ENCODE results near the gene LRRC1. TPM values are rescaled to one million over a fixed set of nuclear protein-coding genes. Genes with fewer than 3 reads are reported as not detected.

The LRRC1 gene
- total and polyA plus RNA-seq, 2 experiments from 2014 or later: 11.3 to 16.6 TPM

DNA sequence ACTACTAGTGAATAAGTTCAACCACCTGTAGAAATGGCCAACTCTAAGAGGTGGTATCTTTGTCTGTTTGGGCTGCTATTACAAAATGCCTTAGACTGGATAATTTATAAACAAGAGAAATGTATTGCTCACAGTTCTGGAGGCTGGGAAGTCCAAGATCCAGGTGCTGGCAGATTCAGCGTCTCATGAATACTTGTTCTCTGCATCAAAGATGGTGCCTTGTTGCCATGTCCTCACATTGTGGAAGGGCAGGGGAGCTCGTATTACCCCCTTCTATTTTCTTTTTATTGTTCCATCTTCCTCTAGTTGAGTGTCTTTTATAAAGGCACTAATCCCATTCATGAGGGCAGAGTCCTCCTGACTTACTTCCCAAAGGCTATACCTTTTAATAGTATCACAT is 58.0 kb downstream of the LRRC1 start (continued):
- no peak for TF ChIP-seq EZH2 (IDR thresholded peaks at IDR 0.05; ENCODE audit: low read depth, unreplicated experiment)

DNA sequence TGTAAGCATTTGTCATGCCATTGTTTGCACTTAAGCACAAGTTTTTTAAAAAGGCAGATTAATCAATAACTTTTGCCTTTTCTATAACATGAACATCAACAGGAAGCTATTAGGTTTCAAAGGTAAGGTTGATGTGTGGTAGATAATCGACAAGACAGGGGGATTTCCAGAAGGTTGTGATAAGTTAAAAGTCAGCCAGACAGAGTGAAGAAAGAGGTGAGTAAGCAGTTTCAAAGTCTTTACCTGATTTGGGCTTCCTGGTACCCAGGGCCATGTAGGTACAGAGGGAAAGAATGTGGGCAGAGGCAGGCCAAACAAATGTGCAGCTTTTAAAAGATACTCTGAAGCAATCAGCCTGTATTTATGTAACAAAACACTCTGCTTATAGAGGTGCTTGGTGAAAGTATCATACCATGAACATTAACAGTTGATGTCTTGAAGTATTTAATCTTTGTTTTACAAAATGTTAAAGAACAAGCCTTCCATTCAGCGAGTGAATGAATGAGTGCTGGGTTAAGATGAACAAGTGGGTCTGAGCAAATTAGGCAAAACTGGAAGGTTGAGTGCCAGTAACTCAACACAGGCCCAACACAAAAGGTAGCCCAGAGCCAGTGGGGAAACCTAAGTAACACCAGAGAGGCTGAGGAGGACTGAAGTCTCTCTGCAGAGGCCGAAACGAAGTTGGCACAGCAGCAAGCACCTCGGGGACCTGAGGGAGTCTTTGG is 60.2 kb downstream of the LRRC1 start:
- Mint-ChIP-seq H3K27me3 (ENCODE audit: insufficient read depth, low read depth, poor library complexity) (no peaks in the 10 kb centered on the region), H3K9me3 (peaks cover 3% of the 10 kb centered on the region; the same call in 1 of the 3 replicates), H3K4me1 (peaks cover 30% of the 10 kb centered on the region), H3K27ac (no peak overlapping the region), H3K4me3 (no peak overlapping the region), H3K36me3 (ENCODE audit: low read depth) (peaks cover 3% of the 10 kb centered on the region; the same call in 2 of the 3 replicates)
- Histone ChIP-seq H3K27ac (ENCODE audit: low read depth) (no peak overlapping the region), H4K20me1 (replicated peaks; ENCODE audit: insufficient read depth) (no peaks in the 10 kb centered on the region), H3K36me3 (ENCODE audit: insufficient read depth) (no peaks in the 10 kb centered on the region), H3K4me2 (no peak overlapping the region), H2AFZ (no peak overlapping the region), H3K27me3 (ENCODE audit: insufficient read depth) (no peaks in the 10 kb centered on the region), H3K9me2 (ENCODE audit: insufficient read depth) (peaks cover 17% of the 10 kb centered on the region; the same call in 1 of the 2 replicates), H3F3A (replicated peaks; ENCODE audit: low read depth) (no peaks in the 10 kb centered on the region), H3K79me2 (replicated peaks; ENCODE audit: insufficient read depth) (no peaks in the 10 kb centered on the region; the same call in 1 of the 2 replicates), H3K4me3 (no peak overlapping the region), H3K4me1 (ENCODE audit: insufficient read depth) (no peaks in the 10 kb centered on the region; the same call in 1 of the 2 replicates)
- DNase-seq (ENCODE audit: low spot score) (no peak), ATAC-seq (no peak)
- TF ChIP-seq NANOG (IDR thresholded peaks at IDR 0.05; ENCODE audit: borderline replicate concordance): no peak
- no peak for TF ChIP-seq CREB1 (CRISPR knock-in tag; IDR thresholded peaks at IDR 0.05; ENCODE audit: low read depth)
- TF ChIP-seq, protein P1, sequence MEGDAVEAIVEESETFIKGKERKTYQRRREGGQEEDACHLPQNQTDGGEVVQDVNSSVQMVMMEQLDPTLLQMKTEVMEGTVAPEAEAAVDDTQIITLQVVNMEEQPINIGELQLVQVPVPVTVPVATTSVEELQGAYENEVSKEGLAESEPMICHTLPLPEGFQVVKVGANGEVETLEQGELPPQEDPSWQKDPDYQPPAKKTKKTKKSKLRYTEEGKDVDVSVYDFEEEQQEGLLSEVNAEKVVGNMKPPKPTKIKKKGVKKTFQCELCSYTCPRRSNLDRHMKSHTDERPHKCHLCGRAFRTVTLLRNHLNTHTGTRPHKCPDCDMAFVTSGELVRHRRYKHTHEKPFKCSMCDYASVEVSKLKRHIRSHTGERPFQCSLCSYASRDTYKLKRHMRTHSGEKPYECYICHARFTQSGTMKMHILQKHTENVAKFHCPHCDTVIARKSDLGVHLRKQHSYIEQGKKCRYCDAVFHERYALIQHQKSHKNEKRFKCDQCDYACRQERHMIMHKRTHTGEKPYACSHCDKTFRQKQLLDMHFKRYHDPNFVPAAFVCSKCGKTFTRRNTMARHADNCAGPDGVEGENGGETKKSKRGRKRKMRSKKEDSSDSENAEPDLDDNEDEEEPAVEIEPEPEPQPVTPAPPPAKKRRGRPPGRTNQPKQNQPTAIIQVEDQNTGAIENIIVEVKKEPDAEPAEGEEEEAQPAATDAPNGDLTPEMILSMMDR (conservative IDR thresholded peaks at IDR 0.05; ENCODE audit: low read depth in 2 of 2): no peak
- TF ChIP-seq POLR2AphosphoS5 (IDR thresholded peaks at IDR 0.05; ENCODE audit: low read depth): no peak
- TF ChIP-seq, protein P2, sequence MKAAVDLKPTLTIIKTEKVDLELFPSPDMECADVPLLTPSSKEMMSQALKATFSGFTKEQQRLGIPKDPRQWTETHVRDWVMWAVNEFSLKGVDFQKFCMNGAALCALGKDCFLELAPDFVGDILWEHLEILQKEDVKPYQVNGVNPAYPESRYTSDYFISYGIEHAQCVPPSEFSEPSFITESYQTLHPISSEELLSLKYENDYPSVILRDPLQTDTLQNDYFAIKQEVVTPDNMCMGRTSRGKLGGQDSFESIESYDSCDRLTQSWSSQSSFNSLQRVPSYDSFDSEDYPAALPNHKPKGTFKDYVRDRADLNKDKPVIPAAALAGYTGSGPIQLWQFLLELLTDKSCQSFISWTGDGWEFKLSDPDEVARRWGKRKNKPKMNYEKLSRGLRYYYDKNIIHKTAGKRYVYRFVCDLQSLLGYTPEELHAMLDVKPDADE (IDR thresholded peaks at IDR 0.05): no peak
- TF ChIP-seq, protein P3, sequence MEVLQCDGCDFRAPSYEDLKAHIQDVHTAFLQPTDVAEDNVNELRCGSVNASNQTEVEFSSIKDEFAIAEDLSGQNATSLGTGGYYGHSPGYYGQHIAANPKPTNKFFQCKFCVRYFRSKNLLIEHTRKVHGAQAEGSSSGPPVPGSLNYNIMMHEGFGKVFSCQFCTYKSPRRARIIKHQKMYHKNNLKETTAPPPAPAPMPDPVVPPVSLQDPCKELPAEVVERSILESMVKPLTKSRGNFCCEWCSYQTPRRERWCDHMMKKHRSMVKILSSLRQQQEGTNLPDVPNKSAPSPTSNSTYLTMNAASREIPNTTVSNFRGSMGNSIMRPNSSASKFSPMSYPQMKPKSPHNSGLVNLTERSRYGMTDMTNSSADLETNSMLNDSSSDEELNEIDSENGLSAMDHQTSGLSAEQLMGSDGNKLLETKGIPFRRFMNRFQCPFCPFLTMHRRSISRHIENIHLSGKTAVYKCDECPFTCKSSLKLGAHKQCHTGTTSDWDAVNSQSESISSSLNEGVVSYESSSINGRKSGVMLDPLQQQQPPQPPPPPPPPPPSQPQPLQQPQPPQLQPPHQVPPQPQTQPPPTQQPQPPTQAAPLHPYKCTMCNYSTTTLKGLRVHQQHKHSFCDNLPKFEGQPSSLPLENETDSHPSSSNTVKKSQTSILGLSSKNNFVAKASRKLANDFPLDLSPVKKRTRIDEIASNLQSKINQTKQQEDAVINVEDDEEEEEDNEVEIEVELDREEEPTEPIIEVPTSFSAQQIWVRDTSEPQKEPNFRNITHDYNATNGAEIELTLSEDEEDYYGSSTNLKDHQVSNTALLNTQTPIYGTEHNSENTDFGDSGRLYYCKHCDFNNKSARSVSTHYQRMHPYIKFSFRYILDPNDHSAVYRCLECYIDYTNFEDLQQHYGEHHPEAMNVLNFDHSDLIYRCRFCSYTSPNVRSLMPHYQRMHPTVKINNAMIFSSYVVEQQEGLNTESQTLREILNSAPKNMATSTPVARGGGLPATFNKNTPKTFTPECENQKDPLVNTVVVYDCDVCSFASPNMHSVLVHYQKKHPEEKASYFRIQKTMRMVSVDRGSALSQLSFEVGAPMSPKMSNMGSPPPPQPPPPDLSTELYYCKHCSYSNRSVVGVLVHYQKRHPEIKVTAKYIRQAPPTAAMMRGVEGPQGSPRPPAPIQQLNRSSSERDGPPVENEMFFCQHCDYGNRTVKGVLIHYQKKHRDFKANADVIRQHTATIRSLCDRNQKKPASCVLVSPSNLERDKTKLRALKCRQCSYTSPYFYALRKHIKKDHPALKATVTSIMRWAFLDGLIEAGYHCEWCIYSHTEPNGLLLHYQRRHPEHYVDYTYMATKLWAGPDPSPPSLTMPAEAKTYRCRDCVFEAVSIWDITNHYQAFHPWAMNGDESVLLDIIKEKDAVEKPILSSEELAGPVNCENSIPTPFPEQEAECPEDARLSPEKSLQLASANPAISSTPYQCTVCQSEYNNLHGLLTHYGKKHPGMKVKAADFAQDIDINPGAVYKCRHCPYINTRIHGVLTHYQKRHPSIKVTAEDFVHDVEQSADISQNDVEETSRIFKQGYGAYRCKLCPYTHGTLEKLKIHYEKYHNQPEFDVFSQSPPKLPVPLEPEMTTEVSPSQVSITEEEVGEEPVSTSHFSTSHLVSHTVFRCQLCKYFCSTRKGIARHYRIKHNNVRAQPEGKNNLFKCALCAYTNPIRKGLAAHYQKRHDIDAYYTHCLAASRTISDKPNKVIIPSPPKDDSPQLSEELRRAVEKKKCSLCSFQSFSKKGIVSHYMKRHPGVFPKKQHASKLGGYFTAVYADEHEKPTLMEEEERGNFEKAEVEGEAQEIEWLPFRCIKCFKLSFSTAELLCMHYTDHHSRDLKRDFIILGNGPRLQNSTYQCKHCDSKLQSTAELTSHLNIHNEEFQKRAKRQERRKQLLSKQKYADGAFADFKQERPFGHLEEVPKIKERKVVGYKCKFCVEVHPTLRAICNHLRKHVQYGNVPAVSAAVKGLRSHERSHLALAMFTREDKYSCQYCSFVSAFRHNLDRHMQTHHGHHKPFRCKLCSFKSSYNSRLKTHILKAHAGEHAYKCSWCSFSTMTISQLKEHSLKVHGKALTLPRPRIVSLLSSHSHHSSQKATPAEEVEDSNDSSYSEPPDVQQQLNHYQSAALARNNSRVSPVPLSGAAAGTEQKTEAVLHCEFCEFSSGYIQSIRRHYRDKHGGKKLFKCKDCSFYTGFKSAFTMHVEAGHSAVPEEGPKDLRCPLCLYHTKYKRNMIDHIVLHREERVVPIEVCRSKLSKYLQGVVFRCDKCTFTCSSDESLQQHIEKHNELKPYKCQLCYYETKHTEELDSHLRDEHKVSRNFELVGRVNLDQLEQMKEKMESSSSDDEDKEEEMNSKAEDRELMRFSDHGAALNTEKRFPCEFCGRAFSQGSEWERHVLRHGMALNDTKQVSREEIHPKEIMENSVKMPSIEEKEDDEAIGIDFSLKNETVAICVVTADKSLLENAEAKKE (CRISPR knock-in tag; IDR thresholded peaks at IDR 0.05): no peak
- TF ChIP-seq, protein P4, sequence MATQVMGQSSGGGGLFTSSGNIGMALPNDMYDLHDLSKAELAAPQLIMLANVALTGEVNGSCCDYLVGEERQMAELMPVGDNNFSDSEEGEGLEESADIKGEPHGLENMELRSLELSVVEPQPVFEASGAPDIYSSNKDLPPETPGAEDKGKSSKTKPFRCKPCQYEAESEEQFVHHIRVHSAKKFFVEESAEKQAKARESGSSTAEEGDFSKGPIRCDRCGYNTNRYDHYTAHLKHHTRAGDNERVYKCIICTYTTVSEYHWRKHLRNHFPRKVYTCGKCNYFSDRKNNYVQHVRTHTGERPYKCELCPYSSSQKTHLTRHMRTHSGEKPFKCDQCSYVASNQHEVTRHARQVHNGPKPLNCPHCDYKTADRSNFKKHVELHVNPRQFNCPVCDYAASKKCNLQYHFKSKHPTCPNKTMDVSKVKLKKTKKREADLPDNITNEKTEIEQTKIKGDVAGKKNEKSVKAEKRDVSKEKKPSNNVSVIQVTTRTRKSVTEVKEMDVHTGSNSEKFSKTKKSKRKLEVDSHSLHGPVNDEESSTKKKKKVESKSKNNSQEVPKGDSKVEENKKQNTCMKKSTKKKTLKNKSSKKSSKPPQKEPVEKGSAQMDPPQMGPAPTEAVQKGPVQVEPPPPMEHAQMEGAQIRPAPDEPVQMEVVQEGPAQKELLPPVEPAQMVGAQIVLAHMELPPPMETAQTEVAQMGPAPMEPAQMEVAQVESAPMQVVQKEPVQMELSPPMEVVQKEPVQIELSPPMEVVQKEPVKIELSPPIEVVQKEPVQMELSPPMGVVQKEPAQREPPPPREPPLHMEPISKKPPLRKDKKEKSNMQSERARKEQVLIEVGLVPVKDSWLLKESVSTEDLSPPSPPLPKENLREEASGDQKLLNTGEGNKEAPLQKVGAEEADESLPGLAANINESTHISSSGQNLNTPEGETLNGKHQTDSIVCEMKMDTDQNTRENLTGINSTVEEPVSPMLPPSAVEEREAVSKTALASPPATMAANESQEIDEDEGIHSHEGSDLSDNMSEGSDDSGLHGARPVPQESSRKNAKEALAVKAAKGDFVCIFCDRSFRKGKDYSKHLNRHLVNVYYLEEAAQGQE (IDR thresholded peaks at IDR 0.05; ENCODE audit: unreplicated experiment): no peak
- no peak for TF ChIP-seq EZH2phosphoT487 (IDR thresholded peaks at IDR 0.05; ENCODE audit: unreplicated experiment)
- TF ChIP-seq EZH2 (IDR thresholded peaks at IDR 0.05; ENCODE audit: low read depth, unreplicated experiment): no peak
- no peak for TF ChIP-seq ZNF114 (CRISPR knock-in tag; IDR thresholded peaks at IDR 0.05)
- TF ChIP-seq JUNB (IDR thresholded peaks at IDR 0.05; ENCODE audit: unreplicated experiment): no peak
- TF ChIP-seq STAT1 (IDR thresholded peaks at IDR 0.05; ENCODE audit: unreplicated experiment): no peak
